Measurements from ENCODE around the gene GSDMA. TPM values are rescaled to one million over a fixed set of nuclear protein-coding genes. Genes with fewer than 3 reads are reported as not detected.

The GSDMA gene
- polyA plus RNA-seq (2011; rRNA removed) (not detected in 2 replicates), polyA minus RNA-seq (2011; rRNA and poly(A)+ RNA removed) (not detected in 2 replicates)

DNA sequence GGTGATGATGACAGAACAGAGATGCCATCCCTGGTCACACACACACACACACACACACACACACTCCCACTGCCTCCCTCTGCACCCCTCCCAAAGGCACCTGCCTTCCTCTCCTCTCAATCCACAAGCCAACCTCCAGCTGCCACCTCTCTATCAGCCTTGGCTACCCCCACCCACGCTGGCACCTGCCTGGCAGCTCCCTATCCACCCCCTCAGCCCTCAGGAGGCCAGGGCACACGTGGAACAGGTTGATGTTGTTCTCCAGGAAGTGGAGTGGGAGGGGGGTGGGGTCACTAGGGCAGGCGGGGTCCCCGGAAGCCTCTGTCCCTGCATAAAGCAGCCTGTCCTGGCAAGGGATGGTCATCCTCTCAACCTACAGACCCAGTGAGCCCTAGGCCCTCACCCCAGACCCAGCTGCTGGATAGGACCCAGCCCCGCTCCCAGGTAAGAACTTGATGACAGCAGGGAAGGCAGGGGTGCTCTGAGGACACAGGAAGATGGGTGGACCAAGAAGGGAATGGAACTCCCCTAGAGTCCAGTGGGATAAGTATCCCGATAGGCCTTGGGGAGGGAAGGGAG, at the start of gene GSDMA:
GSDMA (plus strand) TSS at position 363 of the 579 bp plus-strand sequence. CDS start 2,684 bp downstream, outside the sequence.
- CTCF ChIA-PET, result interaction anchor here (1.2 to 4.5 kb wide), 2 partner anchors 13 to 16 kb away, joined by 3 to 27 read pairs; partner anchors contain the start of gene PSMD3
- Histone ChIP-seq H3K4me3 (ENCODE audit: low read depth, low read length) (no peak within 1 kb of the TSS), H3K36me3 (ENCODE audit: control insufficient read depth, insufficient read depth, low read length) (no peaks in the 10 kb centered on the region), H3K27me3 (ENCODE audit: control insufficient read depth, insufficient read depth, low read length) (peaks cover 4% of the 10 kb centered on the region)
- TF ChIP-seq, protein P1, sequence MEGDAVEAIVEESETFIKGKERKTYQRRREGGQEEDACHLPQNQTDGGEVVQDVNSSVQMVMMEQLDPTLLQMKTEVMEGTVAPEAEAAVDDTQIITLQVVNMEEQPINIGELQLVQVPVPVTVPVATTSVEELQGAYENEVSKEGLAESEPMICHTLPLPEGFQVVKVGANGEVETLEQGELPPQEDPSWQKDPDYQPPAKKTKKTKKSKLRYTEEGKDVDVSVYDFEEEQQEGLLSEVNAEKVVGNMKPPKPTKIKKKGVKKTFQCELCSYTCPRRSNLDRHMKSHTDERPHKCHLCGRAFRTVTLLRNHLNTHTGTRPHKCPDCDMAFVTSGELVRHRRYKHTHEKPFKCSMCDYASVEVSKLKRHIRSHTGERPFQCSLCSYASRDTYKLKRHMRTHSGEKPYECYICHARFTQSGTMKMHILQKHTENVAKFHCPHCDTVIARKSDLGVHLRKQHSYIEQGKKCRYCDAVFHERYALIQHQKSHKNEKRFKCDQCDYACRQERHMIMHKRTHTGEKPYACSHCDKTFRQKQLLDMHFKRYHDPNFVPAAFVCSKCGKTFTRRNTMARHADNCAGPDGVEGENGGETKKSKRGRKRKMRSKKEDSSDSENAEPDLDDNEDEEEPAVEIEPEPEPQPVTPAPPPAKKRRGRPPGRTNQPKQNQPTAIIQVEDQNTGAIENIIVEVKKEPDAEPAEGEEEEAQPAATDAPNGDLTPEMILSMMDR (IDR thresholded peaks at IDR 0.05; ENCODE audit: insufficient read depth, low read depth, low read length), result no peak
- POLR2A ChIA-PET, result no interaction called here
- DNase-seq (ENCODE audit: low read depth), result no peak

- no peak overlapping the region for H3K4me3 ChIP-seq (ENCODE audit: low read depth, low read length)
- peaks cover 3% of the 10 kb centered on the region for H3K36me3 ChIP-seq (ENCODE audit: control insufficient read depth, insufficient read depth, low read length)
- POLR2A ChIA-PET, result no interaction called here
- CTCF ChIA-PET, result interaction anchor here (1.4 kb wide), 1 partner anchor 26 kb away, joined by 3 read pairs; no protein-coding TSS in a partner anchor
- no peak for DNase-seq (ENCODE audit: low read depth)
- no peaks in the 10 kb centered on the region for H3K27me3 ChIP-seq (ENCODE audit: control insufficient read depth, insufficient read depth, low read length)
- TF ChIP-seq, protein P1 (IDR thresholded peaks at IDR 0.05; ENCODE audit: insufficient read depth, low read depth, low read length), result no peak
These were observed 48.8 kb upstream of the GSDMA start for GRCh38 chr17:39913989-39914388.

DNA sequence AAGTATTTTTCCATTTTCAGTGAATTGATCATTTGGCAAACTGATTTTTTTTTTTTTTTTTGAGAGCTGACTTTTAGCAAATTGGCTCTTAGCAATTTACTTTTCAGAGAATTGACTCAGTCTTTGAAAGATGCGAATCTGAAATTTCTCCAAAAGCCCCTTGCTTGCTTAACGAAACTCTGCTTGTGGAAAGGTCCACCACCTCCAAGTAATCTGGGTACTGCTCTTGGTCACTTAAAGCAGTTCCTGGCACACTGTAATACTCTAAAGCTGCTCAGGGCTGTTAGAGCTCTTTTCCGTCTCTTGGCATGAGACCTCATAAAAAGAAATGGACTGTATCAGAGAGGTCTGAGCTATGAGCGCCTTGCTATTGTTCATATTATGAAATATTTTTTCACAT, 47.2 kb upstream of the GSDMA start:
- peaks cover 10% of the 10 kb centered on the region for H3K36me3 ChIP-seq (ENCODE audit: control insufficient read depth, insufficient read depth, low read length)
- TF ChIP-seq, protein P1 (IDR thresholded peaks at IDR 0.05; ENCODE audit: insufficient read depth, low read depth, low read length), result no peak
- H3K4me3 ChIP-seq (ENCODE audit: low read depth, low read length), result no peak overlapping the region
- POLR2A ChIA-PET, result no interaction called here
- CTCF ChIA-PET, result interaction anchor here (1.3 to 1.8 kb wide), 2 partner anchors 21 to 42 kb away, joined by 3 to 4 read pairs; no protein-coding TSS in a partner anchor
- no peak for DNase-seq (ENCODE audit: low read depth)
- H3K27me3 ChIP-seq (ENCODE audit: control insufficient read depth, insufficient read depth, low read length), result no peaks in the 10 kb centered on the region

DNA sequence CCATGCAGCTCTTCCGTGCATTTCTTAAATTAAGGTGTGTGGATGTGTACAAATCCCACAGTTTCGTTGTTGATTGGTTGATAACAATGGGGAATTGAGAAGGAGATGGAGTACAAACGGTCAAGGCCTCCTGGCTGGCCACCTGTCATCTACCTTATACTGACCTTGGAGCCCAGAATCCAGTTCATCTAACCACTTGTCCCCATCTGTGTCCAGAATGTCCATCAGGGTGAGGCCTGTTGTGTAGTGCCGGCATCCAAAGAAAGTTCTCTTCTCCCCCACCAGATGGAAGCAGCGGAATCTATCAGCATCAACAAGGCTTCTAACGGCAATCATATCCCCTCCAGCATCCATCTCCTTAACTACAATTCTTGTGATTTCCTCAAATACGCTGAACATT, 45.9 kb upstream of the GSDMA start:
- peaks cover 19% of the 10 kb centered on the region for H3K36me3 ChIP-seq (ENCODE audit: control insufficient read depth, insufficient read depth, low read length)
- DNase-seq (ENCODE audit: low read depth), result no peak
- no peak overlapping the region for H3K4me3 ChIP-seq (ENCODE audit: low read depth, low read length)
- TF ChIP-seq, protein P1 (IDR thresholded peaks at IDR 0.05; ENCODE audit: insufficient read depth, low read depth, low read length), result peak; percentile 22; the same call in 1 of the 2 replicates
- H3K27me3 ChIP-seq (ENCODE audit: control insufficient read depth, insufficient read depth, low read length), result no peaks in the 10 kb centered on the region
- POLR2A ChIA-PET, result no interaction called here
- CTCF ChIA-PET, result interaction anchor here (1.8 kb wide), 1 partner anchor 43 kb away, joined by 4 read pairs; no protein-coding TSS in a partner anchor

DNA sequence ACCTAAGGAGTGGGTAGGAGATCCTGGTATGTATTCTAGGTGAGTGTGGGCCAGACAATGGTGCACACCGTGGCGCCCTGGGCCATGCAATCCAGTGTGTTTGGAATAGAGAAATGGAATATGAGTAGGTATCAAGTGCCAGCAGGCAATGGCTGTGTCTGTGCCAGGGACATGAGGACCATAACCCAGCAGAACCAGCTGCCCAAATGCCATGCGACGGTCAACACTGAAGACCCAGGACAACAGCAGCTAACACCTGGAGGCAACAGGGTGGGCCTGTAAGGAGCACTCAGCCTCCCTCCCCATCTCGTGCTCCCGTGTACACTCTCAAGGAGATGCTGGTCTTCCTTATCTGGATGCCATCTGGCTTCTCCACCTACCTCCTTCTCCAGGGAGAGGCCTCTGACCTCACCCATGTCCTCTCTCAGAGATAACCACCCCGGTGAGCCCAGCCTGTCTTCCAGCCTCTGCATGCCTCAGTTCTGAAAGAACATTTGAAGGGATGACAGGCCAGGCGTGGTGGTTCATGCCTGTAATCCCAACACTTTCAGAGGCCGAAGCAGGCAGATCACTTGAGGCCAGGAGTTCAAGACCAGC, 43.6 kb upstream of the GSDMA start:
- H3K27me3 ChIP-seq (ENCODE audit: control insufficient read depth, insufficient read depth, low read length), result no peaks in the 10 kb centered on the region
- H3K4me3 ChIP-seq (ENCODE audit: low read depth, low read length), result no peak overlapping the region
- no peak for DNase-seq (ENCODE audit: low read depth)
- CTCF ChIA-PET, result interaction anchor here (1.5 kb wide), 1 partner anchor 9 kb away, joined by 3 read pairs; no protein-coding TSS in a partner anchor
- POLR2A ChIA-PET, result no interaction called here
- peaks cover 36% of the 10 kb centered on the region for H3K36me3 ChIP-seq (ENCODE audit: control insufficient read depth, insufficient read depth, low read length)
- TF ChIP-seq, protein P1 (IDR thresholded peaks at IDR 0.05; ENCODE audit: insufficient read depth, low read depth, low read length), result no peak
